NCI-H1092 (cell line): ENCODE data around the gene ANK3.
"Not testable (repeated sequence)": the region's sequence is repeated elsewhere in the genome, so short reads cannot be mapped to it uniquely, and the experiment has no call there.

Experiments used
- DNase-seq: peaks from one replicate; lab custom pipeline; 2025; lab: John Stamatoyannopoulos, UW

The ANK3 gene

DNA sequence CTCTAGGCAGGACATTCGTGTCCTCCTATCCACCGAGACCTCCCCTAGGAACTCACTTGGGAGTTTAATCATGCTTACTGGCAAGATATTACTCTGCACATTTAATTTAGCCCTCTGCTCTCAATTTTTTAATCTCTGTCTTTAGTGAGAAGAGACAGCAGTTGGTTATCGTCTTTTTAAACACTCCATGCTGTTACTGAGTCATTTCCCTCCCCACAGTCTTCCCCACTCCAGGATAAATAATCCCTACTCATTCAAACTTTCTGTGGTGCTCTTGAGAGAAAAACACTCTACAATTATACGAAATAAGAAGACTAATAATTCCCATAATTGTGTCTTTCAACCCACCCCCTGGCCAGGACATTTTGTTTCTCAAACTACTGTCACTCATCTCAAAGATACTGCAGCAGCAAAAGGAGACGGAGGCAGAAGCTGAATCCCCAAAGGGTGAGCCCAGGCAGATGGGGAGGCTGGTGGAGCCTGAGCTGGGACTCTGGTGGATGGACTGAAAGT lies 84.2 kb downstream of the ANK3 start:
- DNase-seq: no peak

DNA sequence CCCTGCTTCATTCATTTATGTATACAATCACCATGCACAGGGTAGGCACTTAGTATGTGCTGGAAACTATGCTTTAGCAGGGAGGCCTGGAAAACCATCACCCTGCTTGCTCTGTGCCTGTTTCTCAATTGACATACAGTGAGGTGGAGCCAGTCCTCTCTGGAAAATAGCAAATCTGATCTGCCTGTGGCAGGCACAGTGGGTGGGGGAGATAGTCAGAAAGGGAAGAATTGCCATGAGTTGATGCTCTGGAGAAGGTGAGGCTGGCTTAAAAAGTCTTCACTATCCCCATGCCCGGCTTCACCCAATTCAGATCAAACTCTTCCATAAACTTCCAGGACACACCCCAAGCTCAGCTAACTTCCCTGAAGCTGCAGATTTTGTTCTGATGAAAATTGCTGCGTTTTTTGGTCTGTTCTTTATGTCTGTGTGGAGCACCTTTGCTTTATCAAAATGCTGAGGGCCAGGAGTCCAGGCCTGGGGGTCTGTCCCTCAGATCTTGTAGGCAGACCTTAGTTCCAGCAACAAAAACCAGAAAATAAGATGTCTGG lies 84.8 kb downstream of the ANK3 start:
- no peak for DNase-seq

DNA sequence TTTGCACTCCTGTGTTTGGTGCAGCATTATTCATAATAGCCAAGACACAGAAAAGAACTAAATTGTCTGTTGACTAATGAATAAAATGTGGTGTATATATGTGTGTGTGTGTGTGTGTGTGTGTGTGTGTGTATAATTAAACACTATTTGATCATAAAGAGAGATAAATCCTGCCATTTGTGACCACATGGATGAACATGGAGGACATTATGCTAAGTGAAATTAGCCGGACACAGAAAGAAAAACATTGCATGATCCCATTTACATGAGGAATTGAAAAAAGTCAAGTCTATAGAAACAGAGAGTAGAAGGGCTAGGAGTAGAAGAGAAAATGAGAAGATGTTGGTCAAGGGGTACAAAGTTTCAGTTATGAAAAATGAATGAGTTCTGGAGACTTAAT lies 85.9 kb downstream of the ANK3 start:
- DNase-seq: no peak

DNA sequence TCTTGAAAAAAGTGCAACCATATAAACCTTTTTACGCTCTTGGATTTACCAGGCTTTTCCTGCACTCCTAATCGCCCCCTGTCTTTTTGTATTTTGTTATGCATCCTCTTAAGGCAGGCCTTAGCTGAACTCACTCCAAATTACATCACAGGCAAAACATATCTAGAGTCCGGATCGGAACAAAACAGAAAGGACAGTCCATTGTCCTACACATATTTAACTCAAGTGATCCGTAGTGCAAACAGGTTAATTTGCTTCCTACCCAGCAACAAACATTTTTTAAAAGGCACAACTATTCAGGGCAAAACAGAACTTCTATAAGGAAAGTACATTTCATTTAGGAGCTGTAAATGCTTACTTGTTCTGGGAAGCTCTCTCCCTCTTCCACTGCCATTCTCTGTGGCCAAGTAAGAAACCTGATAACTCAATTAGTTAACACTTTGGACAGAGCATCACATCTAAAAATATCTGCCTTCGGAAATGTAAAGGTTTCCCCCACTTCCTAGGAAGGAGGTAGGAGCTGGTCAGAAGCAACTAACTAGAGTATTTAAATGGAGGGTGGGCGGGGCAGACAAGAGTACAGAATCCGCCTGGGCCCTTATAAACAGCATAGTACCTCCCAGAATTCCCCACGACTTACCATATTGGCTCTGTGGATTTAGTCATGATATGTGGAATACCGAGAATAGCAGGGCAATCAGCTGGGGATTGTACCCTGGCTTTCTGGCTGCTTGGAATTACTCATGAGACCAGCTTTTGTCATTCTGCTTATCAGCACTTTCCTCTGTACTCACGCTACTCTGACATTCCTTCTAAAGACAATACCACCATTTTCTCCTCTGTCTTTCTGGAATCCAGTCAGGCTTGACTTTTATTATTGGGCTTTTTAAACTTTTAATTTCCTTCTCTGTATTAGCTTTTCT lies 89.5 kb downstream of the ANK3 start:
- DNase-seq: no peak

DNA sequence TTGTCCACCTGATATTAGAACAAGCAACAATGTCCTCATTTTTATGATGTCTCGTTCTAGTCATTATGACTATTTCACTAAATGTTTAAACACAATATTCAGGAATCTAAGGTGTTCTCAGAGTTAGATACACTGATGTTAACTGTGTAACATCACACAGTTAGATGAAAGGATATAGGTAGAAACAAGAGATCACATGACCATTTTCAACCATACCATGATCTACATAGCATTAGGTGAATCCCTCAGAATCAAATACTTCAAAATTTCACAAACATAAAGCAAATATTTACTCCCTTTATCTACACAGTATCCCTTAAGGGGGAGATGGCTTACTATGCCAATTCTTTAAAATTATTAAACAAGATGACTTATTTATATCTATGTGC lies 90.3 kb downstream of the ANK3 start:
- no peak for DNase-seq

DNA sequence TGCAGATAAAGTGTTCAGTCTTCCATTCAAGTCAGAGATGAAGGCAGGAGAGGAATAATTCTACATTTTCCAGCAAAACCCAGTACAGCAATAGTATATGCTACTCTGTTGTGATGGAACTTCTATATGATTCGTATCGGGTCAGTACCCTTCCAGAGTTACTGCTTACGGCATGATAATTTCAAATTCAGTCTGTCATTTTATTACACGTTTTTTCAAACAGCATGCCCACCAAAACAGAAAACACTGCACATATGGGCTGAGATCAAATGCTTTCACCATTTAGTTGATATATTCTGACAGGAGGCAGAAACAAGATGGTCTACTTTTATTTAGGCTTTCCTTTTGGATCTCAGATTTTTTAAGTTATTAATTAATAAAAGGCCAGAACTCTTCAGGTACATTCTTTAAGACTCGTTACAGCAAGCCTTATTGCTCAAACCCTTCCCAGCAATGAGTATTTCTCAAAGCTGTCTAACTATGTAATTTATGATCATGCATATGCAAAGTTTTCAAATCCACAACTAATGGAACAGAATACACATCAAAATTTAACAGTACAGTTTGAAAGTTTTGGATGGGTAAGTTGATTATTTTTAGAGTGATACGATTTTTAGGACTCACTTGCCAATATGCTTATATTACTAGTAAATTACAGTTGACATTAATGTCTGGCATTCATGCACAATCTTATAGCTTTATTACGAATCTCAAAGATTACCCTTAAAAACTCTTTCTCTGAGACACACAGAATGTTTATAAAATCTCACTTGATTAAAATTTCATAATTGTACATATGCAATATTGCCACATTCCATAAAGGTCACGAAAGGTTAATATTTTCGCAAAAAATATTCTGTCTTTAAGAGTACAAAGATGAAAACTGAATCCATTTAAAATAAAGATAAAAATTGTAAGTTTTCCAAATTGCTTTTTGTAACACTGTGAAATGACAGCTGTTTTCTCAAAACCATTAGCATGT lies 91.0 kb downstream of the ANK3 start:
- DNase-seq: no peak

DNA sequence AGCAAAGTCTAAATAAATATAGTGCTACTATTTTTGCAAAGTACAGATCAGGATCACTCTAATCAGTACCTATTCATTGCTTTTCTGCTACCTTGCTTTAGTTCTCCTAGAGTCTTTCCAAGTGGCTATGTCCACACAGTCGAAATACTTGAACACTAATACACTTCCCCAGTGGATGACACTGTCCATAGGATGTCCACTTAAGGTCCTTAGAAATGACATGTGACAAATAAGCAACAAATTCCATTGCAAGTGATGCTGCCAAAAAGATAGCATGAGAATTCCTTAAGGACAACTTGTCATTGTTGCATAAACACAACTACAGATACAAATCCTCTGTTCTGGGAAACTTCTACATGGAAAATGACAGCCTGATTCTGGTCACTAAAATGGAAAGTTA lies 93.6 kb downstream of the ANK3 start:
- no peak for DNase-seq

DNA sequence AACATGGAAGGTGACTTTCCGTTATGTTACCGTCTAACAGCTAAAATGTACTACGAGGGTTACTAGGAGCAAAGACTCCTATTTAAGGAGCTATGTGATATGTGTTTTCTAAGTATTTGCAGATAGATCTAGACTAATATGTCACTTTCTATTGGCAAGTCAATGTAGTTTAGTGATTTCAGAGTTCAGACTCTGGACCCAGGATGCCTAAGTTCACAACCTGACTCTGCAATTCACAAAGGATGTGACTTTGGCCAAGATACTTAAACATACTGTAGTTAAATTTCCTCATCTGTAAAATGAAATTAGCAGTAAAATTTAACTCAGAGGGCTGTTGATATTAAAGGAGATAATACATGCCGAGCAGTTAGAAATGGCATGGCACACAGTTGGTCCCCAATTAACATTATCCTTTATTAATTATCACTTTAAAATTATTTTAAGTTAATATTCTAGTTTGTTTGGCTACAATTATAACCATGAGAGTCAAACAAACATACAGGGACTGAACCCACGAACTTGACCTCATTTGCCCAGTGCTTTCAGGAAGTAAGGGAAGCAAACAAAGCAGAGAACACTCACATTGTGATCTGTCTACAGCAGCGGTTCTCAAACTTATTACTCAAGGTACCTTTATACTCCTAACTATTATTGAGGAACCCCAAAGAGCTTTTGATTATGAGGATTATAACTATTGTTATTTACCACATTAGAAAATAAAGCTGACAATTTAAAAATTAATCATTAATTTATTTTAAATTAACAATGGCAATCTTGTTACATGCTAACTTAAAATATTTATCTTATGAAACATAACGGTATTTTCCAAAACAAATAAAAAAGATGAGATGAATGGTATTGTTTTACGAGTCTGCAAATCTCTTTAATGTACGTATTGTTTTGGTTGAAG lies 94.4 kb downstream of the ANK3 start:
- no peak for DNase-seq

DNA sequence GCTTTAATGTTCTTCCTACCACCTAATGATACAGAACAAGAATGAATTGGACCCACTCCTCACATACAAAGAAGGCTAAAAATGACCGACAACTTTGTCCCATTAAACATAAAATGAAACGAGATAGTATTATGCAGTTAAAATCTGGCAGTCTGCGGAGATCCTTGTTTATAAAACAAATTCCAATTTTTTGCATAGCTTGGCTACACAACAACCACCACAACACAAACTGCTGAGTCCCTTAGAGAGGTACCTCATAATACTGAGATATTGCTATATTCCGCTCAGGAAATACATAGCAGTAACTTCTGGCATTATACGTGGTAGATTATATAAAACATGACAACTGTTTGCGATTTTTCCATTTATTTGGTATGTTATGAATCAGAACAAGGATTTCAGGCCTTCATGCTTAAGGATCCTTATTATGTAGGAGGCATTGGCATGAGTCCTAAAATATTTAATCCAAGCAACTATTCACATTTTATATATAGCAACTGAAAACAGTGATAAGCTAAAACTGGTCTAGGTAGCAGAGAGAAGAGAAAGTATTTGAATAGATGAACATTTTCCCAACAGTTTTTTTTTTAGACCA lies 96.0 kb downstream of the ANK3 start:
- no peak for DNase-seq

DNA sequence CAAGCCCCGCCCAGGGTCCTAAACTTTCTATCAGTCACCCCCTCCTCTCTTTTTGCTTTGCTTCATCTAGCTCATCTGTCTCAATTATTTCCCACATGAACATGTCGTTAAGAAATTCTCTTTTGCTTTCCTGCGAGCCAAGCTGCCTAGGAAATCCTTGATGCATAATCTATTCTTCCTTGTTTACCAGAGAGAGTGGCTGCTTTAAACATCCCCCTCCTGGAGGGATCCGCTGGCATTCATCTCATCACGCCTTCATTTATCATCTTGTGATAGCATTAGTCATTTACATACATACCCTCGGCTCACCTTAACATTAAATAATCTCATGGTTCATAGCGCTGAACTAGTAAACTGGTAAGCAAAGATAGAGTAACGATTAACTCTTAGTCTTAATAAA lies 96.7 kb downstream of the ANK3 start:
- no peak for DNase-seq

DNA sequence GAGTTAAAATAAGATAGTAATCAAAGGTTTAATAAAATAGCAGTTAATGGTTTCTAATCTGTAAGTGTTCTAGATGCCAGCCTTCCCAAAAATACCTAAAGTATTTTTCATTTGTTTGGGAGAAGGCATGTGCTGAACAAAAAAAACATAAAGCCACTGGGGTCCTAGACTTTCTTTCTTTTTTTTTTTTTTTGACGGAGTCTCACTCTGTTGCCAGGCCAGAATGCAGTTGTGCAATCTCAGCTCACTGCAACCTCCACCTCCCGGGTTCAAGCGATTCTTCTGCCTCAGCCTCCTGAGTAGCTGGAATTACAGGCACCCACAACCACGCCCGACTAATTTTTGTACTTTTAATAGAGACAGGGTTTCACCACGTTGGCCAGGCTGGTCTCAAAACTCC lies 97.1 kb downstream of the ANK3 start:
- DNase-seq: not testable (repeated sequence)

DNA sequence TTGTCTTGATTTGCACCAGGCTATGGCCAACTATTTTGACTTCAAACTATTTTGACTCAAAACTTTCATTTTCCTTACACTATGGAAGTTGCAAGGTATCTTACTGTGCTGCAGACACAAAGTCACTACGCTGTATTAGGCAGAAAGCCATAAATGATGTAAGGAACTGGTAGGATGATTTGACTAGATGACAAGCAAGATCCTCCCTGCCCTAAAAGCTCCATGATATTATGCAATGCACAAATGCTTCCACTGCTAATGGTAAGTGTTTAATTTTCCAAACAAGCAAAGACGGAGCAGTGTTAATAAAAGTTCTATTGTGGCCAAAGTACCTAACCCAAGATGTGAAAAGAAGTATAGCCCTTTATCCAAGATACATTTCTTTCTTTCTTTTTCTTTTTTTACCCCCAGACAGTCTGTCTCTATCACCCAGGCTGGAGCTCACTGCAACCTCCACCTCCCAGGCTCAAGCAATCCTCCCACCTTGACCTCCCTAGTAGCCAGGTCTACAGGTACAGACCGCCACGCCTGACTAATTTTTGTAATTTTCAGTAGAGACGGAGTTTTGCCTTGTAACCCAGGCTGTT lies 98.2 kb downstream of the ANK3 start:
- DNase-seq: no peak

DNA sequence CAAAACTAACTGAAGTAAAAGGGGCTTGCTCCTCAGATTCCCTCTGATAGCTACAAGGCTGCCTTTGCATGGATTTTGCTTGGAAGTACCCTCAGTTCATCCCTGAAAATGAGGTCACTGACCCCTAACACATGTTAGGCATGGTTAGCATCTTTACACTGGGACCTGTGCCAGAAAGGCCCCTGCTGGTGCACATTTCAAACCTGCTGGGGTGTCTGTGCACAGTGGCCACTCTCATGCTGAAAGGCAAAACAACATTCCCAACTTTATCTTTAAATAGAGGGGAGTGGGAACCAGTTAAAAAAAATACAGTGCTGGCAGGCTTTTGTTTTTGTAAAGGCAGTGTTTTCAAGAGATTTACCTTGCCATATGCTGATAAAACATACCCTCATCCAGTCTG lies 99.1 kb downstream of the ANK3 start:
- no peak for DNase-seq

DNA sequence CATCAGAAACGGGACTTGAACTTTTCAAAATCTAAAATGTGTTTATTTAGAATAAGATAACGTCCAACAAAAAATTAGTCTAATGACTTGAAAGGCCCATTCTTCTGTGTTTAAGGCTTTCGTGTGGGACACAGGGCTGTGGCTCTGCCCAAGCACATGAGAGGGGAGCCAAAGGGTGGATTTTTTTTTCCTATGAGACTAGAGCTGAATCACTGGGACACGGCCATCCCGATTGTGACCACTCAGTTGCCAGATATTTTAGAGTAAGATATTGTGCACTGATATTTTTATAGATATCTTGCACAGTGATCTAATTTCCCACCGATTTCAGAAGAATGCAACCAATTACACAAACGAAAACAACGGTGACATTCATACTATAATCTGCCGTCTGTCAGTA lies 99.9 kb downstream of the ANK3 start:
- no peak for DNase-seq

DNA sequence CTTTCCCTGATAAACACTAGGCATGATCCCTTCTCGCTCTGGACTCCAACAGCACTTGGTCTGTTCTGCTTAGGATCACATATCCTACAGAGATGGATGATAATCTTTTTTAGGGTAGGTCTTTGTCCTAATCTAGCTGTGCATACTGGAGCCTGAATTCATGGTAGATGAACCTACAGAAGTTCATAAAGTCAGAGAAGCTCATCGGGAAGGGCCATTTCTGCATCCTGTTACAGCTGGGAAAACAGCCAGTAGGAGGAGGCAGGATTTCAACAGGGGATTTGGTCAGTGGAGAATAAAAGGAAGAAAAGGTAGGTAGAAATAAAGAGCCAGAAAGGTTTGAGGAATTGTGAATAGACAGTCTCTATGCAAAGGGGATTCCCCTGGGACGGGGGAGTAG lies 101.4 kb downstream of the ANK3 start:
- DNase-seq: no peak

DNA sequence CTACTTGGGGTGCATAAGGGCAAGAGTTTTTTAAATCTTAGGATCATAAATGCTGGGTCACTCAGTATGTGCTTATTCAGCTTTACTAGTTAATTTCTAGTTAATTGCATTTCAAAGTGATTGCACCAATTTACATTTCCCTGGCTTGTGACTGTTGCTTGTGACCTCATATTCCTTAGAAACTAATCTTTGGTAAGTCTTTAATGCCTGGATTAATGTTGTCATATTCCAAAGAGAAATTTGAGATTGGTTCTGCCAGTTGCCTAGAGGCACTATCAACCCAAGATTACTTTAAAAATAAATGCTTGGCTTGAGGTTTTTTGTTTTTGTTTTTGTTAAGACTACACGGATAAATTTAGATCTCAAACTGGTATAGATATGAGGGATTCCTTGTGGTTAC lies 103.1 kb downstream of the ANK3 start:
- DNase-seq: no peak

DNA sequence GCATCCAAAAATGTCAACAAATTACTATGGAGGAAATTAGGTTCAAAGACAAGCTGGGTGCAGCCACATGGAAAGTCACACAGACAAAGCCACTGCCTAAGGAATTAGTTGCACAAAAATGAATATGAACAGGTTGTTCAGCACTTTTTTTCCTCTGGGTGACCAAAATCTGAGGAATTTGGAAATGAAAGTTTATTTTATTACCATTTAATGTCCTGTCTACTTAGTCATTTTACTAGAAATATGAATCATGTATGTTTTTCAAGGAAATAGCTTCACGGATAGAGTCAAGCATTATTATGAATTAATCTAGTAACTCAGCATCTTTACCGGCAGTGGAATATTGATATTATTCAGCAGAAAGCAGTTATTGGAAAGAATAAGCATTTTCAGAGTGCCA lies 106.3 kb downstream of the ANK3 start:
- DNase-seq: no peak

DNA sequence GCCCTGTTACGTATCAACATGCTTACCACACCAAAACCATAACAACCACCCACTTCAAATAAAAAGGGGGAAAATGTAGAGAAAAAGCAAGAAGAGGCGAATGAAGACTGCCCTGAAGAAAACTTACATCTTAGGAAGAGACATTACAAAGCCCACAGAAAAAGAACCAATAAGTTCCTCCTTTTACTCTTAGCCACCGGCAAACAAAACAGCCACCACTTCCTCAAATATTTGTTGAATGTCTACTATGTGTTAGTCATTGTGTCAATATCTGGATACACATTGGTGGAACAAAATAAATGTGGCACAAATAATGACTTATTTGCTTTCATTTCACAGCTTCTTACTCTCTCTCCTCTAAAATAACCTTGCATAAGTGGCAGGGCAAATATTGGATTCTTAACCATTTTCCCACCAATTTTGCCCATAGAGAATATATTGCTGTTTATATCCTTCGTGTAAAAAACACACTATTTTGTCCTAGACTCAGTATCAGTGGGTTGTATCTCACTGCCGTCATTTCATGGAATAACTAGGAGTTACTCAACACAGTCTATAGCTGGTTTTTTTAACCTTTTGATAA lies 106.8 kb downstream of the ANK3 start:
- no peak for DNase-seq

DNA sequence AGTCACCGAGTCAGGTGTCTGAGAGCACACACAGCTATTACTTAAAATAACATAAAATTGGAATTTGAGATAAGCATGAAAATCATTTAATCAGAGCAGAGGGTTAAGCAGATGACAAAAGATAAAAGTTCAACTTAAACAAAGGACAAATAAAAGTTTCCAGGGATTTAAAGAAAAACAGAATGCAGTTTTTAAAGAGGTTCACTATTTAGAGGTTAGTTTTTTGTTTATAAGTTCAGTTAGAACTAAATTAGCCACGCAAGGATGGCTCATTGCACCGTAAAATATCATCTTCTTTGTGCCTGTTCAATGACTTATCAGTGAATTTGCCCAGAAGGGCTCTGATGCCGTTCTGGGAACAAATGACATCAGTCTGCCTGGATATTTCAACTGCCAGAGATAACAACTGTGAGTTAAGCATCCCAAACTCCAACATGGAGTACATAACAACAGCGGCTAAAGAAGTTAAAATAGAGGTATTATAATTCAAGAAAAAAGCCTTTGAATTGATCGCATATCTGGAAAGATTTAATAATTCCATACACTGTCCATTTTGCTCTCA lies 107.8 kb downstream of the ANK3 start:
- no peak for DNase-seq

DNA sequence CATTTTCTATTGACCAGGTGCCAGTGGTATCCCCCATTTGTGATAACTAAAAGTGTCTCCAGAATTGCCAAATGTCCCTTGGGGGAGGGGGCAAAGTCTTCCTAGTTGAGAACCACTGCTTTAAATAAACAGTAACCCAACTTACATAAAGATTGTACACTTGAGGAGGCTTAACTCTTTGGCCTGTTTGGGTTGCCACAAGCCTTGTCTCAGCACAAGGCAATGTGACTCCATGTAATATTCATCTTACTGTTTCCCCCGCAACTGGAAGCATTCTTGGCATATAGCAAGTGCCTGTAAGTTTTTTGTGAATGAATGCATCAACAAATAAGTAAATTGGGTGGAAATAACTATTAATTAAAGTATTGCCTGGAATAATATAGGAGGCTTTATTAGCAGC lies 108.3 kb downstream of the ANK3 start:
- DNase-seq: no peak
